ENCODE results near the gene CYREN. TPM values are rescaled to one million over a fixed set of nuclear protein-coding genes. Genes with fewer than 3 reads are reported as not detected.

CYREN gene
- total RNA-seq, 2 experiments from 2014 or later: 32.6 to 40.5 TPM

GRCh38 chr7:135158141-135158655 is 12.3 kb downstream of the CYREN start:
- intact Hi-C loops (cut with DNase I, micrococcal nuclease): no loop called here
- ChIA-PET CTCF (interaction anchor here (1.1 to 1.5 kb wide), 3 partner anchors 10 to 13 kb away, joined by 4 read pairs; partner anchors contain the start of gene TMEM140), POLR2A (interaction anchor here (1.2 to 1.7 kb wide), 3 partner anchors 9 to 11 kb away, joined by 3 to 6 read pairs (median 4); partner anchors contain the start of gene TMEM140)
- H3K4me3 Mint-ChIP-seq: no peak overlapping the region
- no peak for ATAC-seq
- H3K4me1 Mint-ChIP-seq: peaks cover 45% of the 10 kb centered on the region
- no peak for DNase-seq
- peaks cover 80% of the 10 kb centered on the region for H3K36me3 Mint-ChIP-seq (ENCODE audit: low read depth)
- H3K27me3 Mint-ChIP-seq: no peaks in the 10 kb centered on the region
- H3K27ac Mint-ChIP-seq: no peak overlapping the region
- H3K9me3 Mint-ChIP-seq (ENCODE audit: low read depth): peaks cover 44% of the 10 kb centered on the region

- Mint-ChIP-seq H3K4me3 (no peak overlapping the region), H3K4me1 (peaks cover 45% of the 10 kb centered on the region), H3K9me3 (ENCODE audit: low read depth) (peaks cover 40% of the 10 kb centered on the region), H3K27ac (no peak overlapping the region), H3K36me3 (ENCODE audit: low read depth) (peaks cover 75% of the 10 kb centered on the region), H3K27me3 (no peaks in the 10 kb centered on the region)
- ChIA-PET CTCF (interaction anchor here (0.5 kb wide), 1 partner anchor 55 kb away, joined by 3 read pairs; the partner anchor contains the start of gene WDR91), POLR2A (interaction anchor here (0.7 kb wide), 1 partner anchor 724 kb away, joined by 4 read pairs; no protein-coding TSS in a partner anchor)
- no peak for ATAC-seq
- intact Hi-C loops (cut with DNase I, micrococcal nuclease): no loop called here
- no peak for DNase-seq
Observed at GRCh38 chr7:135156290-135156689, 14.2 kb downstream of the CYREN start.

GRCh38 chr7:135154734-135155133 is 15.8 kb downstream of the CYREN start:
- H3K4me3 Mint-ChIP-seq: no peak overlapping the region
- no peak for DNase-seq
- CTCF ChIA-PET: interaction anchor here (1.0 kb wide), 1 partner anchor 14 kb away, joined by 4 read pairs; no protein-coding TSS in a partner anchor
- no peak overlapping the region for H3K27ac Mint-ChIP-seq
- intact Hi-C loops (cut with DNase I, micrococcal nuclease): no loop called here
- peaks cover 69% of the 10 kb centered on the region for H3K36me3 Mint-ChIP-seq (ENCODE audit: low read depth)
- POLR2A ChIA-PET: no interaction called here
- H3K9me3 Mint-ChIP-seq (ENCODE audit: low read depth): peaks cover 40% of the 10 kb centered on the region
- no peak for ATAC-seq
- peaks cover 45% of the 10 kb centered on the region for H3K4me1 Mint-ChIP-seq
- no peaks in the 10 kb centered on the region for H3K27me3 Mint-ChIP-seq

- H3K4me3 Mint-ChIP-seq: no peak overlapping the region
- no peaks in the 10 kb centered on the region for H3K27me3 Mint-ChIP-seq
- peaks cover 61% of the 10 kb centered on the region for H3K36me3 Mint-ChIP-seq (ENCODE audit: low read depth)
- no peak for ATAC-seq
- ChIA-PET POLR2A (no interaction called here), CTCF (interaction anchor here (0.8 kb wide), 1 partner anchor 165 kb away, joined by 3 read pairs; no protein-coding TSS in a partner anchor)
- H3K9me3 Mint-ChIP-seq (ENCODE audit: low read depth): peaks cover 38% of the 10 kb centered on the region
- no peak for DNase-seq
- H3K4me1 Mint-ChIP-seq: peaks cover 46% of the 10 kb centered on the region
- intact Hi-C loops (cut with DNase I, micrococcal nuclease): no loop called here
- no peak overlapping the region for H3K27ac Mint-ChIP-seq
Observed at GRCh38 chr7:135152442-135152841, 18.1 kb downstream of the CYREN start.

GRCh38 chr7:135151533-135151932 is 19.0 kb downstream of the CYREN start:
- Mint-ChIP-seq H3K4me3 (no peak overlapping the region), H3K36me3 (ENCODE audit: low read depth) (peaks cover 51% of the 10 kb centered on the region), H3K9me3 (ENCODE audit: low read depth) (peaks cover 31% of the 10 kb centered on the region), H3K27ac (peak overlapping the region; percentile 23), H3K4me1 (peaks cover 49% of the 10 kb centered on the region), H3K27me3 (no peaks in the 10 kb centered on the region)
- no peak for DNase-seq
- ChIA-PET POLR2A (interaction anchor here (0.6 to 1.2 kb wide), 2 partner anchors 12 to 440 kb away, joined by 3 to 4 read pairs; no protein-coding TSS in a partner anchor), CTCF (interaction anchor here (0.6 to 1.1 kb wide), 4 partner anchors 32 to 503 kb away, joined by 3 read pairs; no protein-coding TSS in a partner anchor)
- intact Hi-C loops (cut with DNase I, micrococcal nuclease): no loop called here
- ATAC-seq: no peak

GRCh38 chr7:135151132-135151531 is 19.4 kb downstream of the CYREN start:
- H3K4me1 Mint-ChIP-seq: peaks cover 53% of the 10 kb centered on the region
- DNase-seq (no peak), ATAC-seq (no peak)
- H3K9me3 Mint-ChIP-seq (ENCODE audit: low read depth): peaks cover 27% of the 10 kb centered on the region
- ChIA-PET CTCF (interaction anchor here (0.6 to 1.1 kb wide), 4 partner anchors 10 to 503 kb away, joined by 3 to 4 read pairs (median 3); no protein-coding TSS in a partner anchor), POLR2A (interaction anchor here (1.2 kb wide), 1 partner anchor 13 kb away, joined by 4 read pairs; no protein-coding TSS in a partner anchor)
- peak overlapping the region; percentile 3 for H3K27ac Mint-ChIP-seq
- H3K27me3 Mint-ChIP-seq: no peaks in the 10 kb centered on the region
- no peak overlapping the region for H3K4me3 Mint-ChIP-seq
- H3K36me3 Mint-ChIP-seq (ENCODE audit: low read depth): peaks cover 47% of the 10 kb centered on the region
- intact Hi-C loops (cut with DNase I, micrococcal nuclease): no loop called here

GRCh38 chr7:135150072-135150782 is 20.3 kb downstream of the CYREN start:
- Mint-ChIP-seq H3K9me3 (ENCODE audit: low read depth) (peaks cover 20% of the 10 kb centered on the region), H3K27me3 (no peaks in the 10 kb centered on the region), H3K4me1 (peaks cover 60% of the 10 kb centered on the region), H3K36me3 (ENCODE audit: low read depth) (peaks cover 42% of the 10 kb centered on the region), H3K4me3 (peak overlapping the region; percentile 79), H3K27ac (no peak overlapping the region)
- CTCF ChIA-PET: interaction anchor here (1.1 kb wide), 1 partner anchor 11 kb away, joined by 4 read pairs; no protein-coding TSS in a partner anchor
- ATAC-seq: no peak
- intact Hi-C loops (cut with DNase I, micrococcal nuclease): no loop called here
- POLR2A ChIA-PET: interaction anchor here (1.2 kb wide), 1 partner anchor 14 kb away, joined by 4 read pairs; no protein-coding TSS in a partner anchor
- no peak for DNase-seq

GRCh38 chr7:135147899-135148721 is 22.4 kb downstream of the CYREN start, which contains the start of gene TMEM140:
TSS of gene TMEM140 (plus strand) at chr7:135148072. CDS start at chr7:135164442, 16,370 bp downstream.
- DNase-seq: peak; percentile 75
- Mint-ChIP-seq H3K4me1 (peaks cover 52% of the 10 kb centered on the region), H3K27ac (peak within 1 kb of the TSS; percentile 92), H3K36me3 (ENCODE audit: low read depth) (peaks cover 21% of the 10 kb centered on the region), H3K4me3 (peak within 1 kb of the TSS; percentile 79), H3K9me3 (ENCODE audit: low read depth) (peaks cover 4% of the 10 kb centered on the region), H3K27me3 (no peaks in the 10 kb centered on the region)
- peak; percentile 81 for ATAC-seq
- ChIA-PET CTCF (interaction anchor here (0.9 to 2.7 kb wide), 8 partner anchors 10 to 481 kb away, joined by 3 to 12 read pairs (median 4); partner anchors contain the start of gene CYREN), POLR2A (interaction anchor here (0.9 to 1.4 kb wide), 3 partner anchors 10 to 161 kb away, joined by 3 to 10 read pairs (median 4); partner anchors contain the start of genes AGBL3 and CYREN)
- intact Hi-C loops (cut with DNase I, micrococcal nuclease): loop anchor here (1.0 to 5.0 kb wide), 10 partner anchors 21 to 515 kb away; partner anchors contain the start of genes AGBL3 (in 2 of the 2), BPGM (in 2 of the 2), WDR91 (in 2 of the 2) and CNOT4 (in 1 of the 2)

GRCh38 chr7:135147341-135147898 is 23.1 kb downstream of the CYREN start:
- DNase-seq: no peak
- CTCF ChIA-PET: interaction anchor here (0.9 to 2.7 kb wide), 8 partner anchors 11 to 480 kb away, joined by 3 to 12 read pairs (median 4); partner anchors contain the start of gene CYREN
- peaks cover 15% of the 10 kb centered on the region for H3K36me3 Mint-ChIP-seq (ENCODE audit: low read depth)
- ATAC-seq: peak; percentile 33
- H3K27ac Mint-ChIP-seq: peak overlapping the region; percentile 92
- H3K27me3 Mint-ChIP-seq: no peaks in the 10 kb centered on the region
- H3K9me3 Mint-ChIP-seq (ENCODE audit: low read depth): no peaks in the 10 kb centered on the region
- H3K4me1 Mint-ChIP-seq: peaks cover 52% of the 10 kb centered on the region
- POLR2A ChIA-PET: interaction anchor here (0.9 to 1.4 kb wide), 3 partner anchors 11 to 161 kb away, joined by 3 to 10 read pairs (median 4); partner anchors contain the start of genes AGBL3 and CYREN
- intact Hi-C loops (cut with DNase I, micrococcal nuclease): loop anchor here (1.0 to 5.0 kb wide), 5 partner anchors 63 to 500 kb away; partner anchors contain the start of genes BPGM (in 2 of the 2), AGBL3 (in 1 of the 2), CNOT4 (in 1 of the 2) and WDR91 (in 1 of the 2)
- H3K4me3 Mint-ChIP-seq: peak overlapping the region; percentile 79

All from activated CD4-positive, alpha-beta T cell treated with anti-CD3 and anti-CD28 coated beads for 36 hours (primary cell).